ENCODE data around the gene ZNF132. TPM values are rescaled to one million over a fixed set of nuclear protein-coding genes. Genes with fewer than 3 reads are reported as not detected.

ZNF132 gene
- total RNA-seq, 1 experiment from 2014 or later, result 2.6 TPM

DNA sequence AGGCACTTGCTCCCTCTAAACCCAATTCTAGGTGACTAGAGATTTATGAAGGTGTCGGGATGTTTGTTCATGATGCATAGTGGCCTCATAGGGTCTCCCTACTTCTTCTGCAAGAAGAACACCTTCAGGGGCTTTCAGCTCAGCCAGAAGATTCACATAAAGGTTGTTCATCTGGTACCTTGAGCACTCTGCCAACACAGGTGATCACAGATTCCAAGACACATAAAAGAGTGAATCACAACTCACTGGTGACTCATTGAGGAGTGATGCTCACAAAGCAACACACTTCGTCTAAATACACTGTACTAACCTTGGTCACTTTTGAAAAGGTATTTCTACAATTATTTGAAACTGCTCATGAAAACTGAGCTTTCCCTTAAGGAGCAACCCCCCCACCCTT is 20.1 kb upstream of the ZNF132 start (continued):
- TF ChIP-seq CREB1 (CRISPR knock-in tag; IDR thresholded peaks at IDR 0.05) (no peak), TEAD1 (CRISPR knock-in tag; IDR thresholded peaks at IDR 0.05) (no peak), GRHL2 (CRISPR knock-in tag; IDR thresholded peaks at IDR 0.05; ENCODE audit: insufficient replicate concordance, severe bottlenecking) (no peak), NFYB (CRISPR knock-in tag; conservative IDR thresholded peaks at IDR 0.05; ENCODE audit: low read depth) (no peak), JAZF1 (CRISPR knock-in tag; IDR thresholded peaks at IDR 0.05) (no peak)

DNA sequence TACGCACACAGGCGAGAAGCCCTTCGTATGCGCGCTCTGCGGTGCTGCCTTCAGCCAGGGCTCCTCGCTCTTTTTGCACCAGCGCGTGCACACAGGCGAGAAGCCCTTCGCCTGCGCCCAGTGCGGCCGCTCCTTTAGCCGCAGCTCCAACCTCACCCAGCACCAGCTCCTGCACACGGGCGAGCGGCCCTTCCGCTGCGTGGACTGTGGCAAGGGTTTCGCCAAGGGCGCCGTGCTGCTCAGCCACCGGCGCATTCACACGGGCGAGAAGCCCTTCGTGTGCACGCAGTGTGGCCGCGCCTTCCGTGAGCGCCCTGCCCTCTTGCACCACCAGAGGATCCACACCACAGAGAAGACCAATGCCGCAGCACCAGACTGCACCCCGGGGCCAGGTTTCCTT is 16.2 kb upstream of the ZNF132 start:
- ATAC-seq (no peak), DNase-seq (ENCODE audit: low spot score) (no peak)
- H3K9me3 Mint-ChIP-seq, result no peaks in the 10 kb centered on the region
- ChIA-PET POLR2A (no interaction called here), CTCF (no interaction called here)
- H3K27ac Mint-ChIP-seq, result no peak overlapping the region
- peaks cover 7% of the 10 kb centered on the region for H3K4me1 Mint-ChIP-seq
- no peak overlapping the region for H3K4me3 Mint-ChIP-seq
- no peaks in the 10 kb centered on the region for H3K36me3 Mint-ChIP-seq
- peaks cover 22% of the 10 kb centered on the region for H3K27me3 Mint-ChIP-seq (ENCODE audit: low read depth)
- TF ChIP-seq, protein P1, sequence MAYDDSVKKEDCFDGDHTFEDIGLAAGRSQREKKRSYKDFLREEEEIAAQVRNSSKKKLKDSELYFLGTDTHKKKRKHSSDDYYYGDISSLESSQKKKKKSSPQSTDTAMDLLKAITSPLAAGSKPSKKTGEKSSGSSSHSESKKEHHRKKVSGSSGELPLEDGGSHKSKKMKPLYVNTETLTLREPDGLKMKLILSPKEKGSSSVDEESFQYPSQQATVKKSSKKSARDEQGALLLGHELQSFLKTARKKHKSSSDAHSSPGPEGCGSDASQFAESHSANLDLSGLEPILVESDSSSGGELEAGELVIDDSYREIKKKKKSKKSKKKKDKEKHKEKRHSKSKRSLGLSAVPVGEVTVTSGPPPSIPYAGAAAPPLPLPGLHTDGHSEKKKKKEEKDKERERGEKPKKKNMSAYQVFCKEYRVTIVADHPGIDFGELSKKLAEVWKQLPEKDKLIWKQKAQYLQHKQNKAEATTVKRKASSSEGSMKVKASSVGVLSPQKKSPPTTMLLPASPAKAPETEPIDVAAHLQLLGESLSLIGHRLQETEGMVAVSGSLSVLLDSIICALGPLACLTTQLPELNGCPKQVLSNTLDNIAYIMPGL (CRISPR knock-in tag; IDR thresholded peaks at IDR 0.05), result no peak
- TF ChIP-seq JUN (CRISPR knock-in tag; IDR thresholded peaks at IDR 0.05) (no peak), JAZF1 (CRISPR knock-in tag; IDR thresholded peaks at IDR 0.05) (no peak), ZNF532 (CRISPR knock-in tag; IDR thresholded peaks at IDR 0.05; ENCODE audit: borderline replicate concordance) (no peak), TP53 (CRISPR knock-in tag; IDR thresholded peaks at IDR 0.05) (no peak), GABPB1 (CRISPR knock-in tag; IDR thresholded peaks at IDR 0.05) (no peak), SMAD4 (CRISPR knock-in tag; IDR thresholded peaks at IDR 0.05) (no peak), CREB1 (CRISPR knock-in tag; IDR thresholded peaks at IDR 0.05) (no peak), ZNF219 (CRISPR knock-in tag; IDR thresholded peaks at IDR 0.05; ENCODE audit: borderline replicate concordance) (no peak), NR3C1 (CRISPR knock-in tag; conservative IDR thresholded peaks at IDR 0.05; ENCODE audit: low read depth) (no peak), FOXK1 (CRISPR knock-in tag; IDR thresholded peaks at IDR 0.05) (no peak), EMX1 (CRISPR knock-in tag; IDR thresholded peaks at IDR 0.05) (no peak), AFF4 (CRISPR knock-in tag; IDR thresholded peaks at IDR 0.05; ENCODE audit: borderline replicate concordance) (no peak), SP1 (CRISPR knock-in tag; conservative IDR thresholded peaks at IDR 0.05) (no peak), ZNF138 (CRISPR knock-in tag; conservative IDR thresholded peaks at IDR 0.05) (no peak)
- TF ChIP-seq, protein P2, sequence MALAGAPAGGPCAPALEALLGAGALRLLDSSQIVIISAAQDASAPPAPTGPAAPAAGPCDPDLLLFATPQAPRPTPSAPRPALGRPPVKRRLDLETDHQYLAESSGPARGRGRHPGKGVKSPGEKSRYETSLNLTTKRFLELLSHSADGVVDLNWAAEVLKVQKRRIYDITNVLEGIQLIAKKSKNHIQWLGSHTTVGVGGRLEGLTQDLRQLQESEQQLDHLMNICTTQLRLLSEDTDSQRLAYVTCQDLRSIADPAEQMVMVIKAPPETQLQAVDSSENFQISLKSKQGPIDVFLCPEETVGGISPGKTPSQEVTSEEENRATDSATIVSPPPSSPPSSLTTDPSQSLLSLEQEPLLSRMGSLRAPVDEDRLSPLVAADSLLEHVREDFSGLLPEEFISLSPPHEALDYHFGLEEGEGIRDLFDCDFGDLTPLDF (CRISPR knock-in tag; IDR thresholded peaks at IDR 0.05), result no peak
